T-helper 2 cell (primary cell): ENCODE measurements around the gene FLRT2.

Experiments used
- DNase-seq, 5 experiments: peaks; one replicate each; pipeline versions ENCODE4 v3.0.0 to v3.0.0-alpha.2; 2012 to 2022
- total RNA-seq, 2 donors: gene quantifications; one replicate each; lab custom pipeline; 2026; lab: John Stamatoyannopoulos, UW

The FLRT2 gene
- 0 to 0.94 reads per million in 2 donors for total RNA-seq

GRCh38 chr14:85529803-85530574 lies at the start of gene FLRT2:
TSS of gene FLRT2 (plus strand) at chr14:85530144. CDS start at chr14:85621515, 91,371 bp downstream.
- peak in 1 of 5 experiments; percentile 9 for DNase-seq

- no peak for DNase-seq
Observed at GRCh38 chr14:85481471-85481870, 48.5 kb upstream of the FLRT2 start.

- no peak for DNase-seq
Observed at GRCh38 chr14:85482552-85482951, 47.4 kb upstream of the FLRT2 start.

- DNase-seq = no peak
Observed at GRCh38 chr14:85483037-85483436, 46.9 kb upstream of the FLRT2 start.

- no peak for DNase-seq
Observed at GRCh38 chr14:85483652-85484051, 46.3 kb upstream of the FLRT2 start.

- DNase-seq = no peak
Observed at GRCh38 chr14:85487215-85487614, 42.7 kb upstream of the FLRT2 start.

GRCh38 chr14:85501751-85502150 lies 28.2 kb upstream of the FLRT2 start:
- no peak for DNase-seq

GRCh38 chr14:85508863-85509262 lies 21.1 kb upstream of the FLRT2 start:
- DNase-seq = no peak

- DNase-seq = no peak
Observed at GRCh38 chr14:85512451-85512850, 17.5 kb upstream of the FLRT2 start.

- DNase-seq = no peak
Observed at GRCh38 chr14:85514487-85514886, 15.5 kb upstream of the FLRT2 start.

- no peak for DNase-seq
Observed at GRCh38 chr14:85516239-85517113, 13.5 kb upstream of the FLRT2 start.

GRCh38 chr14:85517114-85517688 lies 12.7 kb upstream of the FLRT2 start:
- DNase-seq = no peak

GRCh38 chr14:85519661-85520305 lies 10.2 kb upstream of the FLRT2 start:
- no peak for DNase-seq

- DNase-seq = no peak
Observed at GRCh38 chr14:85520581-85520980, 9.4 kb upstream of the FLRT2 start.

- no peak for DNase-seq
Observed at GRCh38 chr14:85523624-85524023, 6.3 kb upstream of the FLRT2 start.

- DNase-seq = no peak
Observed at GRCh38 chr14:85527006-85527405, 2.9 kb upstream of the FLRT2 start.

GRCh38 chr14:85527445-85528035 lies 2.4 kb upstream of the FLRT2 start:
- no peak for DNase-seq

GRCh38 chr14:85528080-85528896 lies 1.7 kb upstream of the FLRT2 start:
- DNase-seq = no peak

GRCh38 chr14:85528897-85529631 lies 880 bp upstream of the FLRT2 start:
- DNase-seq = no peak

GRCh38 chr14:85530626-85531025 lies 682 bp downstream of the FLRT2 start:
- no peak for DNase-seq

- no peak for DNase-seq
Observed at GRCh38 chr14:85531141-85531586, 1.2 kb downstream of the FLRT2 start.
